Lung (tissue), 12 donors: ENCODE data around the gene MARK3. TPM values are rescaled to one million over a fixed set of nuclear protein-coding genes. Genes with fewer than 3 reads are reported as not detected.

Source experiments
- ATAC-seq: fragments of 200-7000 bp; cut with Tn5 transposase; one replicate; pipeline ENCODE4 v1.9.1; 2020; ENCODE audit warnings: moderate number of reproducible peaks; ENCODE audit not compliant: insufficient read depth, low FRiP score
- DNase-seq, 3 donors: peaks; one replicate each; pipeline ENCODE4 v3.0.0-alpha.2; 2013 to 2017
- H3K27ac ChIP-seq, 2 donors: one replicate each; pipeline ENCODE4 v1.5.1; 2013; ENCODE audit warnings: mild to moderate bottlenecking in 2 of 2, moderate library complexity in 2 of 2, control low read depth in 1 of 2, inconsistent platforms in 1 of 2, low read depth in 1 of 2, low read length in 1 of 2
- H3K27me3 ChIP-seq, 3 donors: one replicate each; pipeline ENCODE4 v1.5.1; 2013; ENCODE audit warnings: low read length in 2 of 3; ENCODE audit not compliant: control insufficient read depth in 3 of 3, insufficient read depth in 3 of 3
- H3K36me3 ChIP-seq, 4 donors: one replicate each; pipeline ENCODE4 v1.5.1; 2013; ENCODE audit warnings: low read length in 4 of 4, mild to moderate bottlenecking in 1 of 4, moderate library complexity in 1 of 4; ENCODE audit not compliant: control insufficient read depth in 4 of 4, insufficient read depth in 4 of 4
- H3K4me1 ChIP-seq, 5 donors: one replicate each; pipeline ENCODE4 v1.5.1; 2013; ENCODE audit warnings: low read length in 5 of 5, mild to moderate bottlenecking in 2 of 5, moderate library complexity in 1 of 5; ENCODE audit not compliant: control insufficient read depth in 5 of 5, insufficient read depth in 5 of 5
- H3K4me3 ChIP-seq: one replicate; pipeline ENCODE4 v1.5.1; 2013; ENCODE audit warnings: mild to moderate bottlenecking, control low read depth, moderate library complexity
- H3K9ac ChIP-seq, 2 donors: one replicate each; pipeline ENCODE4 v1.5.1; 2013; ENCODE audit warnings: low read length in 2 of 2, control low read depth in 1 of 2; ENCODE audit not compliant: insufficient read depth in 1 of 2
- H3K9me3 ChIP-seq, 4 donors: one replicate each; pipeline ENCODE4 v1.5.1; 2013; ENCODE audit warnings: low read length in 3 of 4, mild to moderate bottlenecking in 1 of 4, moderate library complexity in 1 of 4; ENCODE audit not compliant: control insufficient read depth in 4 of 4, insufficient read depth in 3 of 4
- WGBS, 2 donors: extraction: QIAGEN DNeasy Blood & Tissue Kit; methylation state at CpG; one replicate each; pipeline ENCODE4 v1.1.7; 2013; 5-methylcytosine and 5-hydroxymethylcytosine counted together
- polyA plus RNA-seq, 2 donors: library from polyadenylated mRNA; stranded (reverse); fragments of 200-250 nt; gene quantifications; one replicate each; pipeline ENCODE4 v1.2.1, GENCODE V29; 2013
- total RNA-seq, 2 donors: library from RNA; depleted of rRNA in 1 of 2; stranded (reverse); fragments of >200 nt in 1 of 2; gene quantifications; one replicate each; pipeline ENCODE4 v1.2.1, GENCODE V29; 2014 to 2021
- TF ChIP-seq, protein P1 (sequence below): IDR thresholded peaks from 2 replicates; pipeline ENCODE4 v1.5.1; 2012; ENCODE audit warnings: mild to moderate bottlenecking; ENCODE audit errors: control extremely low read depth, extremely low read depth
- donor health status: control.
- donor health status: control.
- donor health status: Bipolar disorder and iron deficiency.
- donor health status: healthy.
- donor health status: DM: yes; HTN: yes; CAD: no.

MARK3 gene
- total and polyA plus RNA-seq, 4 donors: 56.2 to 177 (median 101) TPM

DNA sequence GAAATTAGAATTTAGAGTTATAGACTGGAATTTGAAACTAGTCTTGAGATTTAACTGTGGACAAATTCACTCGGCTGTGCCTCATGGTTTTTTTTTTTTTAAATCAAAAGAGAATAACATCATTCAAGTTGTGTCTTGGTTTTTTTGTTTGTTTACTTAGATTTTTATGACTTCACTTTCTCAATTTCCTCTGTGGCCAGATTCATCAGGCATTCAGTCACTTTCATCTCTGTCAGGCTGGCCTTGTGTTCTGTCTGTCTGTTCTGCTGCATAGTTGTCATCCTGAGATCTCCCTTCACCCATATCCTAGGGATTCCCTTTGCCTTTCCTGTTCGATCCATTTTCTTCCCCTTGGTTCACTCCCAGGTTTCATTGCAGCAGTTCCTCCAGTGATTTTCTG is 10.0 kb downstream of the MARK3 start:
- H3K27ac ChIP-seq: peak overlapping the region in 1 of 2 donors; percentile 72
- H3K4me3 ChIP-seq: no peak overlapping the region
- no peaks in the 10 kb centered on the region for H3K9me3 ChIP-seq
- peaks cover 6 to 32% (median 9%) of the 10 kb centered on the region in 5 donors for H3K4me1 ChIP-seq
- no peaks in the 10 kb centered on the region for H3K36me3 ChIP-seq
- DNase-seq (no peak), ATAC-seq (no peak)
- WGBS, 2 donors: 43 to 58% methylated on average over 2 of the region's 2 CpGs
- TF ChIP-seq, protein P1, sequence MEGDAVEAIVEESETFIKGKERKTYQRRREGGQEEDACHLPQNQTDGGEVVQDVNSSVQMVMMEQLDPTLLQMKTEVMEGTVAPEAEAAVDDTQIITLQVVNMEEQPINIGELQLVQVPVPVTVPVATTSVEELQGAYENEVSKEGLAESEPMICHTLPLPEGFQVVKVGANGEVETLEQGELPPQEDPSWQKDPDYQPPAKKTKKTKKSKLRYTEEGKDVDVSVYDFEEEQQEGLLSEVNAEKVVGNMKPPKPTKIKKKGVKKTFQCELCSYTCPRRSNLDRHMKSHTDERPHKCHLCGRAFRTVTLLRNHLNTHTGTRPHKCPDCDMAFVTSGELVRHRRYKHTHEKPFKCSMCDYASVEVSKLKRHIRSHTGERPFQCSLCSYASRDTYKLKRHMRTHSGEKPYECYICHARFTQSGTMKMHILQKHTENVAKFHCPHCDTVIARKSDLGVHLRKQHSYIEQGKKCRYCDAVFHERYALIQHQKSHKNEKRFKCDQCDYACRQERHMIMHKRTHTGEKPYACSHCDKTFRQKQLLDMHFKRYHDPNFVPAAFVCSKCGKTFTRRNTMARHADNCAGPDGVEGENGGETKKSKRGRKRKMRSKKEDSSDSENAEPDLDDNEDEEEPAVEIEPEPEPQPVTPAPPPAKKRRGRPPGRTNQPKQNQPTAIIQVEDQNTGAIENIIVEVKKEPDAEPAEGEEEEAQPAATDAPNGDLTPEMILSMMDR: no peak
- H3K9ac ChIP-seq: no peak overlapping the region
- H3K27me3 ChIP-seq: no peaks in the 10 kb centered on the region

DNA sequence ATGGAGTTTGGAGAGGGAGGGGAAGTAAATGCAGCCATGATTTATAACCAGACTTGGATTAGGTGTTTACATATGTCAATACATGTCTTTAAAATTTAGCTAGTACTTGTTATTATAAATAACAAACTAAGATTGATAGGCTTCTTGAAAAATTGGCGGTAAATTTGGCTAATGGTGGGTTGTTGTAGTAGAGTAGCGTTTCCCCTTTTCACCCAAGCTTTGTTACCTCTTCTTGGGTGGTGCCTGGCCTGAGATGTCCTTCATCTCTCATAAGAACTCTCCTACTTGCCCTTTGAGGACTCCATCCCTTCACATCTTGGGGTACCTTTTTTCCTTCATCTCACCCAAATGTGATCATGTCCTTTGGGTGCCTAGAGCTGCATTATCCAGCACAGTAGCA is 11.2 kb downstream of the MARK3 start:
- WGBS, 2 donors: 97 to 100% methylated on average over 2 of the region's 2 CpGs
- Histone ChIP-seq H3K4me1 (peaks cover 6 to 38% (median 10%) of the 10 kb centered on the region in 5 donors), H3K27ac (no peak overlapping the region)

GRCh38 chr14:103398427-103399195 is 13.4 kb downstream of the MARK3 start:
- 65 to 70% methylated on average over 7 of the region's 7 CpGs for WGBS, 2 donors
- H3K27me3 ChIP-seq: no peaks in the 10 kb centered on the region
- no peak overlapping the region for H3K9ac ChIP-seq
- ATAC-seq (no peak), DNase-seq (peak in 1 of 3 donors; percentile 19)
- H3K4me1 ChIP-seq: peaks cover 7 to 47% (median 9%) of the 10 kb centered on the region in 5 donors
- H3K36me3 ChIP-seq: no peaks in the 10 kb centered on the region
- no peaks in the 10 kb centered on the region for H3K9me3 ChIP-seq
- peak overlapping the region in 1 of 2 donors; percentile 55 for H3K27ac ChIP-seq
- no peak overlapping the region for H3K4me3 ChIP-seq
- TF ChIP-seq, protein P1: no peak

More for the DNA sequence above, 11.2 kb downstream of the MARK3 start:
- Histone ChIP-seq H3K27me3 (no peaks in the 10 kb centered on the region), H3K4me3 (no peak overlapping the region), H3K36me3 (no peaks in the 10 kb centered on the region), H3K9me3 (no peaks in the 10 kb centered on the region), H3K9ac (no peak overlapping the region)
- no peak for DNase-seq
- TF ChIP-seq, protein P1: no peak
- no peak for ATAC-seq
